Neural crest cell (in vitro differentiated cells): ENCODE results near the gene AAK1. TPM values are rescaled to one million over a fixed set of nuclear protein-coding genes. Genes with fewer than 3 reads are reported as not detected.

ENCODE experiments used
- DNase-seq: peaks from one replicate; pipeline ENCODE4 v3.0.0; 2021; ENCODE audit warnings: low read depth, mixed read lengths, low spot score
- H3K27ac Mint-ChIP-seq: one replicate; pipeline ENCODE4 v1.8.0; 2021; ENCODE audit warnings: mild to moderate bottlenecking, mixed read lengths; ENCODE audit not compliant: unreplicated experiment
- H3K27me3 Mint-ChIP-seq: 2 replicates; pipeline ENCODE4 v1.8.0; 2021; ENCODE audit warnings: low read depth, mild to moderate bottlenecking, mixed read lengths
- H3K36me3 Mint-ChIP-seq: 2 replicates; pipeline ENCODE4 v1.8.0; 2021; ENCODE audit warnings: low read depth, mild to moderate bottlenecking, mixed read lengths
- H3K4me1 Mint-ChIP-seq: 2 replicates; pipeline ENCODE4 v1.8.0; 2021; ENCODE audit warnings: mixed read lengths
- H3K4me3 Mint-ChIP-seq: one replicate; pipeline ENCODE4 v1.8.0; 2021; ENCODE audit warnings: mild to moderate bottlenecking, mixed read lengths
- H3K9me3 Mint-ChIP-seq: 2 replicates; pipeline ENCODE4 v1.8.0; 2021; ENCODE audit warnings: mixed read lengths
- CTCF ChIP-seq: fragments of 200-600 bp; sonication (generic); conservative IDR thresholded peaks from 2 replicates; pipeline ENCODE4 v1.5.0; 2021; ENCODE audit warnings: antibody characterized with exemption, mild to moderate bottlenecking
- total RNA-seq: library from RNA; stranded (reverse); gene quantifications from 2 replicates; pipeline ENCODE4 v1.2.1, GENCODE V29; 2021

The AAK1 gene
- total RNA-seq, 1 donor from 2014 or later, result 38.8 TPM

- no peaks in the 10 kb centered on the region for H3K4me1 Mint-ChIP-seq
- no peak overlapping the region for H3K4me3 Mint-ChIP-seq
- no peak overlapping the region for H3K27ac Mint-ChIP-seq
- H3K36me3 Mint-ChIP-seq, result peaks cover 22% of the 10 kb centered on the region
- no peak for DNase-seq
- TF ChIP-seq CTCF, result no peak
- H3K9me3 Mint-ChIP-seq, result peaks cover 10% of the 10 kb centered on the region
- H3K27me3 Mint-ChIP-seq, result no peaks in the 10 kb centered on the region
Observed at GRCh38 chr2:69546646-69547045, 96.9 kb downstream of the AAK1 start.

GRCh38 chr2:69545477-69545932 is 98.0 kb downstream of the AAK1 start:
- Mint-ChIP-seq H3K4me3 (no peak overlapping the region), H3K27ac (no peak overlapping the region), H3K36me3 (peaks cover 25% of the 10 kb centered on the region), H3K9me3 (peaks cover 13% of the 10 kb centered on the region), H3K27me3 (no peaks in the 10 kb centered on the region), H3K4me1 (no peaks in the 10 kb centered on the region)
- no peak for DNase-seq
- no peak for TF ChIP-seq CTCF

GRCh38 chr2:69544951-69545350 is 98.6 kb downstream of the AAK1 start:
- H3K36me3 Mint-ChIP-seq, result peaks cover 26% of the 10 kb centered on the region
- H3K4me3 Mint-ChIP-seq, result no peak overlapping the region
- H3K27ac Mint-ChIP-seq, result no peak overlapping the region
- no peaks in the 10 kb centered on the region for H3K4me1 Mint-ChIP-seq
- no peak for TF ChIP-seq CTCF
- H3K9me3 Mint-ChIP-seq, result peaks cover 13% of the 10 kb centered on the region
- DNase-seq, result no peak
- no peaks in the 10 kb centered on the region for H3K27me3 Mint-ChIP-seq

GRCh38 chr2:69539549-69539908 is 104.0 kb downstream of the AAK1 start:
- Mint-ChIP-seq H3K27ac (peak overlapping the region; percentile 76), H3K4me1 (peaks cover 12% of the 10 kb centered on the region), H3K27me3 (no peaks in the 10 kb centered on the region), H3K36me3 (peaks cover 19% of the 10 kb centered on the region), H3K9me3 (peaks cover 3% of the 10 kb centered on the region), H3K4me3 (no peak overlapping the region)
- TF ChIP-seq CTCF, result no peak
- DNase-seq, result no peak

- no peak for DNase-seq
Observed at GRCh38 chr2:69538872-69539548, 104.5 kb downstream of the AAK1 start.

More at GRCh38 chr2:69538872-69539548, 104.5 kb downstream of the AAK1 start:
- H3K9me3 Mint-ChIP-seq, result peaks cover 3% of the 10 kb centered on the region
- TF ChIP-seq CTCF, result no peak
- peaks cover 12% of the 10 kb centered on the region for H3K4me1 Mint-ChIP-seq
- peaks cover 17% of the 10 kb centered on the region for H3K36me3 Mint-ChIP-seq
- peak overlapping the region; percentile 85 for H3K27ac Mint-ChIP-seq
- no peak overlapping the region for H3K4me3 Mint-ChIP-seq
- H3K27me3 Mint-ChIP-seq, result no peaks in the 10 kb centered on the region
